Activated CD4-positive, alpha-beta T cell treated with anti-CD3 and anti-CD28 coated beads, Interleukin-2, Interleukin-6, amounts not matched to agents 100 ng/mL and 50 ng/mL, durations not matched to agents 16 hours and 8 hours (primary cell): Measurements from ENCODE around the gene ENTPD5.
A peak's percentile ranks its signal among the peaks of the same experiment; 100 is the strongest.
"Not testable (repeated sequence)": the region's sequence is repeated elsewhere in the genome, so short reads cannot be mapped to it uniquely, and the experiment has no call there.

Experiments used
- DNase-seq: peaks from one replicate; pipeline ENCODE4 v3.0.0-alpha.2; 2020

ENTPD5 gene

DNA sequence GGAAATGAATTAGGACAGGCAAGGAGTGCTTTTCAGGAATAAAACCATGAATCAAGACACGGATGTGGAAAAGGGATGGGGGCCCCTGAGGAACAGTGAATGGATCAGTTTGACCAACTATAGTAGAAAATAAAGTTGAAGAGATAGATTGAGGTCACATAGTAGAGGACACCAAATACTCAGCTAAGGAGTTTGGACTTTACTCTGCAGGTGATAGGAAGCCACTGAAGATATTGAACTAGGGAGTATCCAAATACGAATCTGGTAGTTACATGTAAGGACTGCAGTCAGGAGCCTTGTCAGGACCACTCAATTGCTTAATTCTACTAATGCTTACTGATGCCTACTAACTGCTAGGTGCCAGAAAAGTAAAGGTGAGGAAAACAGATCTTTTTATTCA is 20.4 kb downstream of the ENTPD5 start:
- DNase-seq, result no peak

DNA sequence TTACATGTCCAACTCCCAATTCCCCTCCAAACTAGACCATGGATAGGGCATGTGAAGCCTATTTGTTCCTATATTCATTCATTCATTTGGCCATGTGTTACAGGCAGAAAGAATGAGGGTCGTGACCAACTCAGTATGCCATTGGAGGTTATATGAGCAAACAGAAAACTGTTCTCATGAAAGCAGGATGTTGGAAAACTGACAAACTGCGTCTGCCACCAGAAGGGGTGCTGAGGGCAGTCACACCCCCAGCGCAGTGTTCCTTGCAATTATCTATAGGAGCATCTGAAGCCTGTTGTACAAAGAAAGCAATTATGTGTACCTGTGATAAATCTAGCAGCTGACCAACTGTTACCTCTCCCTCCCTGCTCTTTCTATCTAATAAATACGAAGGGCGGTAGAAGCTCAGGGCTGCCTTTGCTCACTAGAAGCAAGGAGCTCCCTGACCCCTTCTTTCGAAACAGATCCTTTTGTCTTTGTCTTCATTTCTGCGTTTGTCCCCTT is 21.1 kb downstream of the ENTPD5 start:
- DNase-seq, result no peak

- no peak for DNase-seq
Observed at GRCh38 chr14:73997108-73997943, 21.8 kb downstream of the ENTPD5 start.

- no peak for DNase-seq
Observed at GRCh38 chr14:73996731-73997107, 22.4 kb downstream of the ENTPD5 start.

DNA sequence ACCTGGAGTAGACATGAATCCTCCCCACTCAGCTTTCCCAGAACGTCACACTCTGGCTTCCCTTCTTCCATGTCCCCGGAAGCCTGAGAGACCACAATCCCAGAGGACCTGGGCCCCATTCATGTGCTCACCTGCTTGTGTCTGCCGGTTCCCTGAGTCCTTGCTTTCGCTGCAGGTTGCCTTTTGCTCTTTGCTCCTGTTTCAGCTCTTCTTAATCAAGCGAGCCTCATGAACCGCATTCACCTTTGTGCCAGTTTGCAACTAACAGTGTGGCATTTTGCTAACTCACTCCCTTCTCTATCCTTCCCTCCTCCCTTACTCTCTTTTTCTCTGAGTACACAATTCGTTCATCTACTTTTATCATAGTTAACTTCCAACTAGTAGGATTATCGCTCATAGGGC is 23.1 kb downstream of the ENTPD5 start:
- DNase-seq, result no peak

- DNase-seq, result not testable (repeated sequence)
Observed at GRCh38 chr14:73994926-73995325, 24.2 kb downstream of the ENTPD5 start.

DNA sequence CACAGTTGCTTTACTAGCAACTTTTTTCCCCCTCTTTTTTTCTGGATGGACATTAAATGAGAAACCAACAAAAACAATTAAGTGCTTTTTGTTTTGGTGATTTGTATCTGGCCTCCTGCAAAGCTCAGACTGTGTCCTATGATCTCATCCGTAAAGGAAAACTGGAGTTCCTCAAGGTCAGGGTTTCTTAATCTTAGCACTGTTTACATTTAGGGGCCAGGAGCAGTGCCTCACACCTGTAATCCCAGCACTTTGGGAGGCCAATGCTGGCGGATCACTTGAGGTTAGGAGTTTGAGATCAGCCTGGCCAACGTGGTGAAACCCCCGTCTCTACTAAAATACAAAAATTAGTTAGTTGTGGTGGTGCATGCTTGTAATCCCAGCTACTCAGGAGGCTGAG is 28.0 kb downstream of the ENTPD5 start:
- no peak for DNase-seq

- DNase-seq, result not testable (repeated sequence)
Observed at GRCh38 chr14:73988656-73989055, 30.4 kb downstream of the ENTPD5 start.

DNA sequence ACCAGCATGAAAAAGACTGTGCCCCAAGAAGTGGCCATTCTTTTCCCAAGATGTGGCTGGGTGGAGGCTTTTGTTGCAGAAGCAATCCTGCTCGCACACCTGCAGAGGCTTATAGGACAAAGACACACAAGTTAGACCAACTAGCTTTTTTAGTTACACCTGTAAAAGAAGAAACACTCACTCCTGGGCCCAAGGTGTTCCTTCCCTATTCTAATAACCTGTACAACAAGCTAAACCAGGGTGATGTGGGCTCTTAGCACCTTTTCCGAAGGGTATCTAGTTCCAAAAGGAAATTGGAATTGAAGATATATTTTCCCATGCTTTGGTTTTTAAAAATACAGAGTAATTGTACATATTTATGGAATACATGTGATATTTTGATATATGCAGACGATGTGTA is 31.0 kb downstream of the ENTPD5 start:
- DNase-seq, result no peak

DNA sequence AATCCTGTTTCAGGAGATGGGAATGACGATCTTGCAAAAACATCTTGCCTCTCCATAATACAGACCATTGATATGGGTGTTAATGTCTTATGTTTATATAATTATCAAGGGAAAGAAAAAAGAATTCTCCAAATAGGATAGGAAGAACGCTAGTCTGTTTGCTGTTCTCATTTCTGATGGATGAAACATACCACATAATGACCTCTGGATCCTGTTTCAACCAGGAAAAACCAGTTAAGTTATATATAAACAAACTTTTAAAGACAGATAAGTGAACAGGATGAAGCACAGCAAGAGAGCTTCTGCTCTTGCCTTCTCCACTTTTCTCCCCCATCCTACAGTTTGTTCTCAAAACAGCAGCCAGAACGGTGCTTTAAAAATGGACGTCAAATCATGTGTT is 41.2 kb downstream of the ENTPD5 start:
- DNase-seq, result no peak

GRCh38 chr14:73976125-73976524 is 43.0 kb downstream of the ENTPD5 start:
- no peak for DNase-seq

DNA sequence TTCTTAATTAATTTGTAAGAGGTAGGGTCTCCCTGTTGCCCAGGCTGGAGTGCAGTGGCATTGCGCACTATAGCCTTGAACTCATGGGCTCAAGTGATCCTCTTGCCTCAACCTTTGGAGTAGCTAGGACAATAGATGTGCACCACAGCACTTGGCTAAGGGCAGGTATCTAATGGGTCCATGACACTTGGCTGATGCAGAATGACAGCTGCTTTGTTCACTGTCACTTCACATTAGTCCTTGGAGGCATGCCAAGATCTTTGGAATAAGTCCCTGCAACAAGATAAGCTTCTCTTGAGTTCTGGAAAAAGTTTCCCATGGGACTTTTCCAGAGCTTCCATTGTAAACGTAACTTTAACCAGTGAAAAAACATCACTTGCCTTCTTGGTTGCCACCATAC is 45.6 kb downstream of the ENTPD5 start:
- DNase-seq, result no peak

GRCh38 chr14:73968885-73969284 is 50.2 kb downstream of the ENTPD5 start:
- DNase-seq, result no peak

GRCh38 chr14:73965216-73965615 is 53.9 kb downstream of the ENTPD5 start:
- no peak for DNase-seq

DNA sequence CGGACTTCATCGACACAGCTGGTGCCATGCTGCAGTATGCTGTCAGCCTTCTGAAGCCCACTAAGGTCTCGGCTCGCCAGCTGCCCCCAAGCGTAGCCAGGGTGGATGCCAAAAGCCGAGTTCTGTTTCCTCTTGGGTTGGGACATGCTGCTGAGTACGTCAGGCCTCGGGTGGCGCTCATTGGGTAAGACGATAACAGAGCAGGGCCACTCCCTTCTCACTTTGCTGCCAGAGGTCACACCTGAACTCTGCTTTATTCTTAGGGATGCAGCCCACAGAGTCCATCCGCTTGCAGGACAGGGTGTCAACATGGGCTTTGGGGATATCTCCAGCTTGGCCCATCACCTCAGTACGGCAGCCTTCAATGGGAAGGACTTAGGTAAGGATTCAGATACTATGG is 57.9 kb downstream of the ENTPD5 start:
- no peak for DNase-seq

DNA sequence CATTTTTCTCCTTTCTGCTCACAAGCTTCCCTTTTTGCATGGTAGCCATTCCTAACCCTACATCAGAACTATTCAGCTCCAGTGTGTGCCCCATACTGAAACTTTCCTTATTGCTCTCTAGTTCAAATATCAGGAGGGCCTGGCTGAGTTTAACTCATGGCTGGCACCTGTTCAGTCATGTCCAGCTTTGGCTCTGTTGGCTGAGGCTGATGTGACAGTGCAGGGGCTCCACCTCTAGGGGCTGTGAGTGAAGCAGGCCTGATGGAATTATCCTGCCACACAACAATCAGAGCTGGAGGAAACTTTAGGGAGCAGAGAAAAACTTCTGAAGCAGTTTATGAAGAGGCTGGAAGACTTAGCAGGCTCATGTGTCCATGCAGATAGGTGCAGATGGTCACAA is 60.5 kb downstream of the ENTPD5 start:
- DNase-seq, result no peak

GRCh38 chr14:73955674-73956073 is 63.4 kb downstream of the ENTPD5 start:
- no peak for DNase-seq

DNA sequence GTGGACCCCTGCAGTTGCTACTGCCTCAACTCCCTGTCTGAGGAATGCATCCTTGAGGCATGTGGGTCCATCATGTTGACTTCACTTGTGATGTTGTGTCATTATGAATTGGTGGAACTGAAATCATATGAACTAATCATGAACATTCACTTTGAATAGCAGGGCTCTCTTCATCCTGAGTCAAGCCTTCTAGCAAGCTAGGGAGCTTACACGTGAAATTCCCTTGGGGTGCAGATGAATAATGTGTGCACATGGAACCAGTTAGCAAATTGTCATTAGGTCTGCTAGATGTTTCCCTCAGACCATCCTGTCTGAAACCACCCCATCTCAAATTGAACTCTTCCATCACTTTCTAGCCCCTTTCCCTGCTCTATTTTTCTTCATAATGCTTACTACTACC is 65.4 kb downstream of the ENTPD5 start:
- no peak for DNase-seq

GRCh38 chr14:73949752-73950734 is 69.0 kb downstream of the ENTPD5 start, which contains the start of the genes COQ6 and FAM161B:
COQ6 (plus strand) TSS chr14:73950302; CDS start chr14:73950333, 31 bp downstream.
FAM161B (minus strand) TSS chr14:73950094; CDS start chr14:73950026, 68 bp downstream.
- peak; percentile 97 for DNase-seq

DNA sequence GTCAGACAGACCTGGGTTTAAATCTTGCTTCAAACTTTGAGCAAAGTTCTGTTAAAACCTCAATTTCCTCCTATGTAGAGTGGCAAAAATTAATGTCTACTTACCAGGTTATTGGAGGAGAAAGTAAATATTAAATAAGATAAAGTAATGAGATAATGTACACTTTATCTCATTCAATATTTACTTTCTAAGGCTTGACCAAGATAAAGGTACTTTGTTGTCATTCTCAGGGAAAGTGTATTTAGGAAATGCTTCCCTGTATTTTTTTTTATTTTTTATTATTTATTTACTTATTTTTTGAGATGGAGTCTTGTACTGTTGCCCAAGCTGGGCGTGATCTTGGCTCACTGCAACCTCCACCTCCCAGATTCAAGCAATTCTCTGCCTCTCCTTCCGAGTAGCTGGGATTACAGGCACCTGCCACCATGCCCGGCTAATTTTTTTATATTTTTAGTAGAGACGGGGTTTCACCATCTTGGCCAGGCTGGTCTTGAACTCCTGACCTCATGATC is 73.9 kb downstream of the ENTPD5 start:
- DNase-seq, result no peak

DNA sequence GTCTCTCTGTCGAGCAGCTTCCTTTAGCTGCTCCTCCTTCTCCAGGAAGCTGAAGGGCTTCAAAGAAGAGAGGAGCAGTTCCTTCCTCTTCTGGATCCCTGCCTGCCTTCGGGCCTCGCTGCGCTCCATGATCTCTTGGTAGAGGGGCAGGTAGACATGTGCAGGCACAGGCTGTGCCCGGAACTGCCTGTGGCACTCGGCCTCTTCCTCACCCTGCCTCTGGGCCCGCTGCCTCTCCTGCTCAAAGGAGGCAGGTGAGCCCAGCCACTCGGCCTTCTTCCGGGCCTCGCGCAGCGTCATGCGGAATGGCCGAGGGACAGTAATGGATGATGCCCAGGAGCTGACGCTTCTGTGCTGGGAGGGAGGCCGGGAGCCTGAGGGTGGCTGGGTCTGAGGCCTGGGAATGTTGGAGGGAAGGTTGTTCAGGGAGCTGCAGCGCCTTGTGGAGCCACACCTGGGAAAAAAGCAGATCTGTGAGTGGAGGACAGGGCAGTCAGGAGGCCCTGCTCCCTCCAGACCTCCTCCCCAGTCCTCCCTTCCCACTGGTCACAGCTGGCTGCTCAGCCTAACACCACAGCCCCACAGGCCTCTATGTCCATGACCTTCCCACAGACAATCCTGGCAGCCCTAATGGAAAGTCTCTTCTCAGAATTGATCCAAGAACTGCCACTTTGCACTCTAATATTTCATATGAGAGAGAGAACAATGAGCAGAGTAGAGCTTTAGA is 74.5 kb downstream of the ENTPD5 start:
- no peak for DNase-seq

DNA sequence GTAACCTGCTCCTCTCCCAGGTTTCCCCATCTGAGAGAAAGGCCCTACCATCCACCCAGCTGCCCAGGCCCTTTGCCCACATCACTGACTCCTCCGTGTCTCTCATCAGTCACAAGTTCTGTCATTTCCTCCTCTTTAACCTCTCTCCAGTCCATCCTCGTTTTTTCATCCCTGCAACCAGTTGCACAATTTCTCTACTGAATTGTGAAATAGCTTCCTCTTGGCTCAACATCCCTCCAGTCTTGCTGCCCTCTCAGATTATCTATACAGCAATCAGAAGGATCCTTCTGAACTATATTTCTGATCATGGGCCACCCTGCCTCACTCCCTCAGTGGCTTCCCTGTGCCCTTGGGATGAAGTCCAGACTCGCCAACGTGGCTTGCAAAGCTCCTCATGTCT is 76.0 kb downstream of the ENTPD5 start:
- DNase-seq, result peak; percentile 10

DNA sequence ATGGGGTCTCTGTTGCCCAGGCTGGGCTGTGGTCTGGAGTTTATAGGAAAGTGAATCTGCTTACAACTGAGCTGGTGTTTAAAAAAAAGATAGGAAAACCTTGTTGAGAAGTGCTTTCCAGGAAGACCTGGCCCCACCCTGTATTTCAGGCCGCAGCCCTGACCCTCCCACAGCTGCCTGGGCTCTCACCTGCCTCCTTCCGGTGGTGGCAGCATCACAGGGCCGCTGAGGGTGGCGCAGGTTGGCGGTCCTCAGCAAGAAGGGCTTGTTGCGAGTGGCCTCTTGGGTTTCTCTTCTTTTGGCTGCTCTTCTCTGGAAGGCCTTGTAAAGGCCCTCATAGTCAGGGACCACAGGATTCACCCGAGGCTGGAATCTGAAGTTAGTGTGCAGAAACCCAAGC is 76.9 kb downstream of the ENTPD5 start:
- no peak for DNase-seq
